Prostate gland (tissue), 2 donors: Measurements from ENCODE around the gene BAG1. TPM values are rescaled to one million over a fixed set of nuclear protein-coding genes. Genes with fewer than 3 reads are reported as not detected.

ENCODE experiments used
- DNase-seq: peaks from one replicate; pipeline ENCODE4 v3.0.0-alpha.2; 2019; ENCODE audit warnings: low spot score
- H3K27ac ChIP-seq, 2 donors: fragments of 200-600 bp; sonication (generic); 2 replicates each; pipeline ENCODE4 v1.5.1; 2017 to 2019
- H3K27me3 ChIP-seq: fragments of 200-600 bp; sonication (generic); replicated peaks from 2 replicates; pipeline ENCODE4 v1.5.1; 2019; ENCODE audit not compliant: insufficient read depth
- H3K36me3 ChIP-seq, 2 donors: fragments of 200-600 bp; sonication (generic); 1 replicate in 1 of 2; 2 replicates in 1 of 2; pipeline versions ENCODE4 v1.5.1 to v1.8.1; 2017 to 2019
- H3K4me1 ChIP-seq: fragments of 200-600 bp; sonication (generic); replicated peaks from 2 replicates; pipeline ENCODE4 v1.5.1; 2019
- H3K4me3 ChIP-seq, 2 donors: fragments of 200-600 bp; sonication (generic); 2 replicates each; pipeline ENCODE4 v1.5.1; 2017 to 2019
- H3K9me3 ChIP-seq: fragments of 200-600 bp; sonication (generic); 2 replicates; pipeline ENCODE4 v1.5.1; 2017
- POLR2A ChIP-seq: fragments of 450-650 bp; IDR thresholded peaks from one replicate; pipeline ENCODE4 v1.6.1; 2016; ENCODE audit warnings: antibody characterized with exemption, mild to moderate bottlenecking
- POLR2AphosphoS5 ChIP-seq: sonication (generic); formaldehyde crosslinking; IDR thresholded peaks from one replicate; pipeline ENCODE4 v1.6.1; 2017; ENCODE audit warnings: antibody characterized with exemption
- WGBS: methylation state at CpG from one replicate; pipeline ENCODE4 v1.1.5; 2018; 5-methylcytosine and 5-hydroxymethylcytosine counted together
- intact Hi-C: fragments of 100-400 bp; cut with DNase I; formaldehyde crosslinking; loops from one replicate; pipeline ENCODE4 v1.14.2; 2022
- total RNA-seq, 2 donors: library from RNA; depleted of rRNA; stranded (reverse); fragments of >200 nt; gene quantifications; one replicate each; pipeline ENCODE4 v1.1.0, GENCODE V29; 2016
- TF ChIP-seq, protein P1 (sequence below), 4 experiments: fragments of 200-600 bp in 2 of 4; fragments of 450-650 bp in 2 of 4; sonication (generic) in 2 of 4; IDR thresholded peaks; 1 replicate in 3 of 4; 2 replicates in 1 of 4; pipeline ENCODE4 v1.5.1; 2016 to 2019; ENCODE audit warnings: antibody characterized with exemption in 4 of 4, mild to moderate bottlenecking in 2 of 4, moderate library complexity in 2 of 4

Gene BAG1
- total RNA-seq, 2 donors from 2014 or later = 94.9 to 112 TPM

DNA sequence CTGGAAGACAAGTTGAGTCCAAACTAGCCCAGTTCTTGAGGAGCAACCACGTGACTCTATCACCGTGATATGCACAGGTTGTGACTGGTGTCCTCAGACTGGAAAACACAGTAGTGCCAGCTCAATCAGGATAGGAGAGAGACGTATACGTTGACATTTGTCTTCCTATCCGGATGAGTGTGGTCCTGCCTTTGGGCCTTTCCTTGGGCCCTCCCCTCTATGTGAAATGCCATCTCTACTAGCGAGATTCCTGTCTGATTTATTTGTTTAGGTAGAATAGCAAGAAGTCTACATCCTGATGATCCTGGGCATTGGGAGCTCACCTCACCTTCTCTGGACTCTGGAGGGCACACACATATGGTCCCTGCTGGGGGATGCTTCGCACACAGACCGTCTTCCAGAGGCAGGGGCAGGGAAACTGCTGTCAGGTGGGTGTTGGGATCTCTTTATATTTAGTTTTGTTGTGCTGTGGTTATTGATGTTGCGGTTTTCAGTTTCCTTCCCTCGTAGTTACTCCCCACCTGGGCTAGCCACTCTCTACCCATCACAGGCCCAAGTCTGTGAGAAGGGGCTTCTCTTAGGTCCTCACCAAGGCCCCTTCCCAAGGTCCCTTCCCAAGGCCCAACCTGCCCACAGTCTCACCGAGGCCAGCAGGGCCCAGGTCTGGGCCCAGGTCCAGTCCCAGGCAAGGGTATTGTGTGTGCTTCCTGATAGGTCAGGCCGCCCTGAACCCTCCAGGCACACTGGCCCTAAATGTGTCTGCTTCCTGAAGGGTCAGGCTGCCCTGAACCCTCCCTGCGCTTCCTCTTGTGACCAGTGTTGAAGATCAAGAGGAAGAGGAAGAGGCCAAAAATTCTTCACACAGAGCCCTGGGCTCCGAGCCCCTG is 43.6 kb downstream of the BAG1 start:
- 77% methylated on average over 14 of the region's 14 CpGs for WGBS
- intact Hi-C loops = no loop called here
- no peaks in the 10 kb centered on the region for H3K27me3 ChIP-seq
- H3K9me3 ChIP-seq = no peaks in the 10 kb centered on the region
- no peaks in the 10 kb centered on the region for H3K4me1 ChIP-seq
- H3K4me3 ChIP-seq = no peak overlapping the region
- TF ChIP-seq, protein P1, sequence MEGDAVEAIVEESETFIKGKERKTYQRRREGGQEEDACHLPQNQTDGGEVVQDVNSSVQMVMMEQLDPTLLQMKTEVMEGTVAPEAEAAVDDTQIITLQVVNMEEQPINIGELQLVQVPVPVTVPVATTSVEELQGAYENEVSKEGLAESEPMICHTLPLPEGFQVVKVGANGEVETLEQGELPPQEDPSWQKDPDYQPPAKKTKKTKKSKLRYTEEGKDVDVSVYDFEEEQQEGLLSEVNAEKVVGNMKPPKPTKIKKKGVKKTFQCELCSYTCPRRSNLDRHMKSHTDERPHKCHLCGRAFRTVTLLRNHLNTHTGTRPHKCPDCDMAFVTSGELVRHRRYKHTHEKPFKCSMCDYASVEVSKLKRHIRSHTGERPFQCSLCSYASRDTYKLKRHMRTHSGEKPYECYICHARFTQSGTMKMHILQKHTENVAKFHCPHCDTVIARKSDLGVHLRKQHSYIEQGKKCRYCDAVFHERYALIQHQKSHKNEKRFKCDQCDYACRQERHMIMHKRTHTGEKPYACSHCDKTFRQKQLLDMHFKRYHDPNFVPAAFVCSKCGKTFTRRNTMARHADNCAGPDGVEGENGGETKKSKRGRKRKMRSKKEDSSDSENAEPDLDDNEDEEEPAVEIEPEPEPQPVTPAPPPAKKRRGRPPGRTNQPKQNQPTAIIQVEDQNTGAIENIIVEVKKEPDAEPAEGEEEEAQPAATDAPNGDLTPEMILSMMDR (IDR thresholded peaks at IDR 0.05) = no peak
- TF ChIP-seq POLR2AphosphoS5 (no peak), POLR2A (no peak)
- no peak for DNase-seq
- H3K27ac ChIP-seq = no peak overlapping the region
- H3K36me3 ChIP-seq = no peaks in the 10 kb centered on the region

DNA sequence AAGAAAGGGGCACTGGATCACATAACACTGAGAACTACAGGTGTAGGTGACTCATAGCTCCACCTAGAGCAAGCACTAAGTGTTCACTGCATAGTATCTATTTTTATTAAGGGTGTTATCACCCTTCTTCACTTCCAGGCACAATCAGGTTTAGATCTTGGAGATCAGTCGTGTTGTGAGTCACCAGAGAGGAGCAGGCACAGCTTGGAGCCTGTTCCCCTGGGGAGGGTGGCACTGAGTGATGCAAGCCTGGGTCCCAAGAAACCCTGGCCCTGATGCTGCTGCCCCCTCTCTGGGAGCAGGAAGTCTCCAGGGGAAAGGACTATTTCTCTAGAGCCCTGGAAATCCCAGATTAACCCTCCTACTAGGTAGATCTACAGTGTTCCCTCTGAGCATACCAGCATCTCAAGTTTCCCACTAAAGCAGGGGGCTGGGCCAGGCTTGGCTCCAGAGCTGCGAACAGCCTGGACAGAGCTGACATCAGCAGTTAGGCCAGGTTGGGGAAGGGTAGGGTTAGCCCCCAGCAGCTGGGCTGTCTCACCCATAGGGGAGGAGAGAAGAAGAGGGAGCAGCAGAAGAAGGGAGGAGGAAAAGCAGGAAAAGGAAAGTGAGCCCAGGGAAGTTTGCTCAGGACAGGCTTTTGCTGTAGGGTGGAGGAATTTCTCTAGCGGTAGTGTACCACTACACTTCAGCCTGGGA is 52.7 kb downstream of the BAG1 start:
- Histone ChIP-seq H3K27ac (no peak overlapping the region), H3K9me3 (no peaks in the 10 kb centered on the region), H3K27me3 (no peaks in the 10 kb centered on the region), H3K36me3 (no peaks in the 10 kb centered on the region), H3K4me3 (no peak overlapping the region), H3K4me1 (no peaks in the 10 kb centered on the region)
- WGBS = 39% methylated on average over 3 of the region's 3 CpGs
- intact Hi-C loops = no loop called here
- TF ChIP-seq, protein P1 (IDR thresholded peaks at IDR 0.05) = peak in 1 of 4 experiments; percentile 4
- TF ChIP-seq POLR2A = no peak
- no peak for TF ChIP-seq POLR2AphosphoS5
- DNase-seq = no peak

DNA sequence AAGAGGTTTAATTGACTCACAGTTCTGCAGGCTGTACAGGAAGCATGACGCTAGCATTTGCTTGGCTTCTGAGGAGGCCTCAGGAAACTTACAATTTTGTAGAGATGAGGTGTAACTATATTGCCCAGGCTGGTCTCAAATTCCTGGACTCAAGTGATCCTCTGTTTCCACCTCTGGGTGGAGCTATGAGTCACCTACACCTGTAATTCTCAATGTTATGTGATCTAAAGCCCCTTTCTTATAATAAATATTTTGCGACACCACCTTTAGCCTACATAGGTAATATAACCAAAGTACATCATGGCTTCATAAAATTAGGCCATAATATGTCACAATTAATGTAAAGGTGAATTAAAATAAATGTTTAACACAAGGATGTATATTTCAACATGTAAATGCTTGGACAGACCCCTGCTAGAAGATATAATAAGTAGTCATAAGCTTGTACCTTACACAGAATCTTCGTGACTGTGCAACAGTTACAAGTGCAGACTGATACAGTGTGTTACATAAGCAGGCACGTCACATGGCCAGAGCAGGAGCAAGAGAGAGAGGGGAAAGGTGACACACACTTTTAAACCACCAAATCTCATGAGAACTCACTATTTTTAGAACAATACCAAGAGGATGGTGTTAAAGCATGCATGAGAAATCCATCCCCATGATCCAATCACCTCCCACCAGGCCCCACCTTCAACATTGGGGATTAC is 54.3 kb downstream of the BAG1 start:
- H3K4me1 ChIP-seq = no peaks in the 10 kb centered on the region
- WGBS = 95% methylated on average over 4 of the region's 4 CpGs
- H3K27me3 ChIP-seq = no peaks in the 10 kb centered on the region
- H3K36me3 ChIP-seq = no peaks in the 10 kb centered on the region
- no peak overlapping the region for H3K27ac ChIP-seq
- DNase-seq = no peak
- intact Hi-C loops = no loop called here
- H3K4me3 ChIP-seq = no peak overlapping the region
- no peak for TF ChIP-seq POLR2AphosphoS5
- TF ChIP-seq, protein P1 (IDR thresholded peaks at IDR 0.05) = no peak
- no peak for TF ChIP-seq POLR2A
- H3K9me3 ChIP-seq = no peaks in the 10 kb centered on the region

DNA sequence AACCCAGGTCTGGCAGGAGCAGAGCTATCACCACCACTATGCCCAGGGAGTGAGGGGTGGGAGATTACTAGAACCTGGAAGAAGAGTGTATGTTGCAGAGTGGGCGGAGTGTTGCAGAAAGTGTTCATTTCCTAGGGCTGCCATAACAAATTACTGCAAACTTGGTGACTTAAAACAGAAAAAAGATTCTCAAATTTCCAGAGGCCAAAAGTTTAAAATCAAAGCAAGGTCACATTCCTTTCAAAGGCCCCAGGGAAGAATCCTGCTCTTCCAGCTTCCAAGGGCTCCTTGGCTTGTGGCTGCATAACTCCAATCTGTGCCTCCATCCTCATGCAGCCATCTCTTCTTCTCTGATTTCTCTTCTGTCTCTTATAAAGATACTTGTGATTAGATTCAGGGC is 55.1 kb downstream of the BAG1 start:
- no peaks in the 10 kb centered on the region for H3K9me3 ChIP-seq
- H3K4me3 ChIP-seq = no peak overlapping the region
- TF ChIP-seq, protein P1 (IDR thresholded peaks at IDR 0.05) = no peak
- TF ChIP-seq POLR2AphosphoS5 (no peak), POLR2A (no peak)
- DNase-seq = no peak
- no peaks in the 10 kb centered on the region for H3K27me3 ChIP-seq
- WGBS = 89% methylated on average over 1 of the region's 1 CpG
- no peaks in the 10 kb centered on the region for H3K4me1 ChIP-seq
- intact Hi-C loops = no loop called here
- H3K36me3 ChIP-seq = no peaks in the 10 kb centered on the region
- no peak overlapping the region for H3K27ac ChIP-seq
